ENCODE data around the gene HDAC4. TPM values are rescaled to one million over a fixed set of nuclear protein-coding genes. Genes with fewer than 3 reads are reported as not detected.
A peak's percentile ranks its signal among the peaks of the same experiment; 100 is the strongest.

HDAC4 gene
- total RNA-seq, 1 donor from 2014 or later, result 46.2 TPM

GRCh38 chr2:239220341-239220740 lies 180.5 kb downstream of the HDAC4 start:
- Mint-ChIP-seq H3K4me3 (ENCODE audit: low read depth) (no peak overlapping the region), H3K27ac (peak overlapping the region; percentile 77), H3K27me3 (no peaks in the 10 kb centered on the region), H3K36me3 (ENCODE audit: insufficient read depth) (no peaks in the 10 kb centered on the region), H3K4me1 (ENCODE audit: low read depth) (peaks cover 13% of the 10 kb centered on the region), H3K9me3 (ENCODE audit: low read depth) (no peaks in the 10 kb centered on the region)
- TF ChIP-seq, protein P1, sequence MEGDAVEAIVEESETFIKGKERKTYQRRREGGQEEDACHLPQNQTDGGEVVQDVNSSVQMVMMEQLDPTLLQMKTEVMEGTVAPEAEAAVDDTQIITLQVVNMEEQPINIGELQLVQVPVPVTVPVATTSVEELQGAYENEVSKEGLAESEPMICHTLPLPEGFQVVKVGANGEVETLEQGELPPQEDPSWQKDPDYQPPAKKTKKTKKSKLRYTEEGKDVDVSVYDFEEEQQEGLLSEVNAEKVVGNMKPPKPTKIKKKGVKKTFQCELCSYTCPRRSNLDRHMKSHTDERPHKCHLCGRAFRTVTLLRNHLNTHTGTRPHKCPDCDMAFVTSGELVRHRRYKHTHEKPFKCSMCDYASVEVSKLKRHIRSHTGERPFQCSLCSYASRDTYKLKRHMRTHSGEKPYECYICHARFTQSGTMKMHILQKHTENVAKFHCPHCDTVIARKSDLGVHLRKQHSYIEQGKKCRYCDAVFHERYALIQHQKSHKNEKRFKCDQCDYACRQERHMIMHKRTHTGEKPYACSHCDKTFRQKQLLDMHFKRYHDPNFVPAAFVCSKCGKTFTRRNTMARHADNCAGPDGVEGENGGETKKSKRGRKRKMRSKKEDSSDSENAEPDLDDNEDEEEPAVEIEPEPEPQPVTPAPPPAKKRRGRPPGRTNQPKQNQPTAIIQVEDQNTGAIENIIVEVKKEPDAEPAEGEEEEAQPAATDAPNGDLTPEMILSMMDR (IDR thresholded peaks at IDR 0.05; ENCODE audit: unreplicated experiment), result no peak
- no peak for DNase-seq (ENCODE audit: low spot score, unreplicated experiment)

DNA sequence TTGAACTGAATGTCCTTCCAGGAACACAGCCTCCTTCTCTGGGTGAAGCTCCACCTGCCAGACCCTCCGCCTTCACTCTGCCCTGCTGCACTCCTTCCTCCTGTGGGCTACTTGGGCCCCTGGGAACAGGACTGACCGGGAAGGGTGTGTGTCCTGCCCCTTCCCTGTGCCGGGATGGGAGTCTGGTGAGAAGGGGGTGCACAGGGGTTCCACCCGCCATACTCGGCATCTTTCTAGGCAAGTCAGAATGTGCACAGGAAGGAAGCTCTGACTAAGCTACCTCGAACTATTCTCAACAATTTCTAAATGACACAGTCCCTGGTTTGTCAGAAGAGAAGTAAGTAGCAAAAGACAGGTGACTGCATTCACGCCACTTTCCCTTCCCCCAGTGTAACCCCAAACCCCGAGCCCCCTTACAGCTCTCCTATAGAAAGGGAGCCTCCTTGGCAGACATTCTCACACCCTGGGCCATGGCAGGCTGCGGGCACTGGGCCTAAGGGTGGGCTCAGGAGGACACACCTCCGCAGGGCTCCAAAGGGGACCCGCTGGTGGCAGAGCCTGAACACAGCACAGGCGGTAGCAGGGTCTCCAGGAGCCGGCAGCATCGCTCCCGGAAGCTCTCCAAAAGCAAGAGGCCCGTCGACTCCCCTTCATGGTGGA lies 184.1 kb downstream of the HDAC4 start:
- no peaks in the 10 kb centered on the region for H3K9me3 Mint-ChIP-seq (ENCODE audit: low read depth)
- H3K36me3 Mint-ChIP-seq (ENCODE audit: insufficient read depth), result no peaks in the 10 kb centered on the region
- no peak for DNase-seq (ENCODE audit: low spot score, unreplicated experiment)
- no peaks in the 10 kb centered on the region for H3K27me3 Mint-ChIP-seq
- no peak overlapping the region for H3K4me3 Mint-ChIP-seq (ENCODE audit: low read depth)
- H3K4me1 Mint-ChIP-seq (ENCODE audit: low read depth), result peaks cover 6% of the 10 kb centered on the region
- TF ChIP-seq, protein P1 (IDR thresholded peaks at IDR 0.05; ENCODE audit: unreplicated experiment), result no peak
- peak overlapping the region; percentile 53 for H3K27ac Mint-ChIP-seq

DNA sequence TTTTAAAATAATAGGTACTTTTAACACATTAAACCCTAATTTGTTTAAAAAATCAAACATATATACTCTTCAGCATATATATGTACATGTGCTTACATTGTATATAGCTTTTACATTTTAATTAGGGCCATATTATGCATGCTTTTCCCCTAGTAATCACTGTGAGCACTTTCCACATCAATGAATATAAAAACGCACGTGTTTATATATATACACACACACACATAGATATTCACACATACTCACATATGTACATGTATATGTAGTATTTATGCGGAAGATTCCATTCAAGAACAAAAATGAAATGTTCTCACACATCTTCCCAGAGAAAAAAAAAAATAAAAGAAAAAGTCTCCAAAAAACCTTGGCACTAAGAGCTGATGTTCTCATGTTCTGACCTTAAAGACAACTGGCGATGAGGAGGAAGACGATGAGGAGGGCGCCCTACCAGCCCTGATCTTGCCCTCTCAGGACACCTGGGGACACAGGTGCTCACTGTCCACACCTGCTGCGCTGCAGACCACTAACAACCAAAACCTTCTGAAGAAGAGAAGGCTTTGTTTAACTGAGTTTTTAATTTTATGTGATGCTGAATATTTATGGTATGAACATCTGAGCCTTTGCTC lies 184.7 kb downstream of the HDAC4 start:
- Mint-ChIP-seq H3K4me1 (ENCODE audit: low read depth) (peaks cover 6% of the 10 kb centered on the region), H3K4me3 (ENCODE audit: low read depth) (no peak overlapping the region), H3K27me3 (no peaks in the 10 kb centered on the region), H3K9me3 (ENCODE audit: low read depth) (no peaks in the 10 kb centered on the region), H3K36me3 (ENCODE audit: insufficient read depth) (no peaks in the 10 kb centered on the region), H3K27ac (no peak overlapping the region)
- TF ChIP-seq, protein P1 (IDR thresholded peaks at IDR 0.05; ENCODE audit: unreplicated experiment), result no peak
- DNase-seq (ENCODE audit: low spot score, unreplicated experiment), result no peak

DNA sequence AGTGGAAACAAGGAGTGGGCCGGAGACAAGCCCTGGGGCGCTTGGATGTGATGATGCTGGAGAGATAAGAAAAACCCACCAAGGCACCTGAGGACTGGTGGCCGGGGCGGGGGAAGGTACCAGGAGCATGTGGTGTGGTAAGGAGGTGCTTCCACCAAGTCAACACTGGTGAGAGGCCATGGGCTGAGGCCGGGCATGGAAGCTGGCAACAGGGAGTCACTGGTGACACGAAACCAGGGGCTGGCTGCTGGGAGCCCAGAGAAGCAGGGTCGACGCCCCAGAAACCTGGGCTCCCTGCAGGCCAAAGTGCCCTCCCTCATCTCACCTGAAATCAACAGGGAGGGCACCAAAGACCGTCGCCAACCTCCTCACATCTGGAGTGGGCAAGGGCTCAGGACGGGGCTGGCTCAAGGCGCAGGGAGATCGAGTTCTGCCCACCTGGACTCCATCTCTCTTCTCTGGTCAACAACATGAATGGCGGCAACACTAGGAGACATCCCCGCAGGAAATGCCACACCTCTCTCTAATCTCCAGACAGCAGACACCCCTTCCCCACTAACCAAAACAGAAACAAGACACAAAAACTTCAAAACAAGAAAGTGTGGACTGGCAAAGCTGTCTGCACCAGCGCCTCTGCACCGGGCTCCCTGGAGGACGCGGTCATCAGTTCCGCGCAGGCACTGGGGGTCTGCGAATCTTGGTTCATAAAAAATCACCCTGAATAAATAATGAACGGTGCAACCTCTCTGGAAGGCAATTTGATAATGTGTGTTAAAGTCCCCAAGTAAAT lies 185.5 kb downstream of the HDAC4 start:
- TF ChIP-seq, protein P1 (IDR thresholded peaks at IDR 0.05; ENCODE audit: unreplicated experiment), result no peak
- no peak overlapping the region for H3K4me3 Mint-ChIP-seq (ENCODE audit: low read depth)
- H3K9me3 Mint-ChIP-seq (ENCODE audit: low read depth), result no peaks in the 10 kb centered on the region
- no peaks in the 10 kb centered on the region for H3K27me3 Mint-ChIP-seq
- H3K36me3 Mint-ChIP-seq (ENCODE audit: insufficient read depth), result no peaks in the 10 kb centered on the region
- H3K4me1 Mint-ChIP-seq (ENCODE audit: low read depth), result peaks cover 6% of the 10 kb centered on the region
- H3K27ac Mint-ChIP-seq, result no peak overlapping the region
- DNase-seq (ENCODE audit: low spot score, unreplicated experiment), result no peak

DNA sequence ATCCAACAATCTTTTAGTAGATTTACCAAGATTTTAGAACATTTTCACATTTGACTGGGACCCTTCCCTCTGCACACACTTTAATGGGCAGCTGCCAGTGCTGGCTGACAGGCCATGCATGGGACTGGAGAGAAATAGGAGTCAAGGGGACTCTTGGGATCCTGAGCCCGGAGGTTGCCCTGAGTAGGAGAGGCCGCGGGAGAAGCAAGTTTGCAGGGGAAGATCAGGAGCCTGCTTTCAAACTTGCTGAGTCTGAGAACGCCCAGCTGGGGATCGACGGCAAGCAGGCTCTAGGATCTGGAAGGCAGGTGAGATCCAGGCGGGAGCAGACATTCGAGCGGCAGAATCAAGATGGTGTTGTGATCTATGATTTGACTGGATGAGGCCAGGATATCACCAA lies 186.1 kb downstream of the HDAC4 start:
- peaks cover 6% of the 10 kb centered on the region for H3K4me1 Mint-ChIP-seq (ENCODE audit: low read depth)

More for the DNA sequence above, 186.1 kb downstream of the HDAC4 start:
- Mint-ChIP-seq H3K4me3 (ENCODE audit: low read depth) (no peak overlapping the region), H3K27ac (no peak overlapping the region), H3K9me3 (ENCODE audit: low read depth) (no peaks in the 10 kb centered on the region), H3K27me3 (no peaks in the 10 kb centered on the region), H3K36me3 (ENCODE audit: insufficient read depth) (no peaks in the 10 kb centered on the region)
- TF ChIP-seq, protein P1 (IDR thresholded peaks at IDR 0.05; ENCODE audit: unreplicated experiment), result no peak
- no peak for DNase-seq (ENCODE audit: low spot score, unreplicated experiment)
